ENCODE results near the gene FAM78A. TPM values are rescaled to one million over a fixed set of nuclear protein-coding genes. Genes with fewer than 3 reads are reported as not detected.

FAM78A gene
- total and polyA plus RNA-seq, 2 donors (not counting 1 experiment from before 2014, with no cell fraction given): 42.9 to 58.3 TPM

- Histone ChIP-seq H3K4me2 (replicated peaks; ENCODE audit: low read depth, low read length, poor library complexity, severe bottlenecking) (peak overlapping the region; percentile 77), H3K4me3 (ENCODE audit: control extremely low read depth in 1 of 5, extremely low read depth in 1 of 5, insufficient read depth in 1 of 5, low read depth in 2 of 5, low read length in 4 of 5) (peak overlapping the region; percentile 23 to 58 (median 49)), H3K27me3 (replicated peaks in 1 of 4; ENCODE audit: control extremely low read depth in 1 of 4, control insufficient read depth in 3 of 4, insufficient read depth in 4 of 4, low read length in 3 of 4) (no peaks in the 10 kb centered on the region), H2AFZ (ENCODE audit: insufficient read depth, low read depth, low read length, poor library complexity, severe bottlenecking) (peak overlapping the region; percentile 65), H3K9me3 (ENCODE audit: control extremely low read depth in 1 of 3, control insufficient read depth in 2 of 3, insufficient read depth in 1 of 3, low read length in 2 of 3) (no peaks in the 10 kb centered on the region), H4K20me1 (ENCODE audit: control insufficient read depth, insufficient read depth, low read length, poor library complexity, severe bottlenecking) (peaks cover 9% of the 10 kb centered on the region), H3K27ac (ENCODE audit: low read length in 2 of 2) (peak overlapping the region; percentile 86 to 91), H3K4me1 (ENCODE audit: control insufficient read depth in 2 of 2, insufficient read depth in 2 of 2, low read length in 2 of 2) (peaks cover 75 to 90% of the 10 kb centered on the region in 2 donors), H3K79me2 (ENCODE audit: control insufficient read depth, insufficient read depth, low read length) (peaks cover 97% of the 10 kb centered on the region), H3K36me3 (replicated peaks in 1 of 2; ENCODE audit: control extremely low read depth in 1 of 2, control insufficient read depth in 1 of 2, extremely low read depth in 1 of 2, insufficient read depth in 2 of 2, low read length in 1 of 2) (peaks cover 0 to 15% of the 10 kb centered on the region in 2 experiments), H3K9ac (ENCODE audit: low read length) (peak overlapping the region; percentile 47)
- H3K27ac Mint-ChIP-seq: peak overlapping the region; percentile 96
- no peak for TF ChIP-seq EZH2 (IDR thresholded peaks at IDR 0.05; ENCODE audit: borderline replicate concordance, insufficient read depth, low read depth, low read length, poor library complexity, severe bottlenecking)
- TF ChIP-seq, protein P1, sequence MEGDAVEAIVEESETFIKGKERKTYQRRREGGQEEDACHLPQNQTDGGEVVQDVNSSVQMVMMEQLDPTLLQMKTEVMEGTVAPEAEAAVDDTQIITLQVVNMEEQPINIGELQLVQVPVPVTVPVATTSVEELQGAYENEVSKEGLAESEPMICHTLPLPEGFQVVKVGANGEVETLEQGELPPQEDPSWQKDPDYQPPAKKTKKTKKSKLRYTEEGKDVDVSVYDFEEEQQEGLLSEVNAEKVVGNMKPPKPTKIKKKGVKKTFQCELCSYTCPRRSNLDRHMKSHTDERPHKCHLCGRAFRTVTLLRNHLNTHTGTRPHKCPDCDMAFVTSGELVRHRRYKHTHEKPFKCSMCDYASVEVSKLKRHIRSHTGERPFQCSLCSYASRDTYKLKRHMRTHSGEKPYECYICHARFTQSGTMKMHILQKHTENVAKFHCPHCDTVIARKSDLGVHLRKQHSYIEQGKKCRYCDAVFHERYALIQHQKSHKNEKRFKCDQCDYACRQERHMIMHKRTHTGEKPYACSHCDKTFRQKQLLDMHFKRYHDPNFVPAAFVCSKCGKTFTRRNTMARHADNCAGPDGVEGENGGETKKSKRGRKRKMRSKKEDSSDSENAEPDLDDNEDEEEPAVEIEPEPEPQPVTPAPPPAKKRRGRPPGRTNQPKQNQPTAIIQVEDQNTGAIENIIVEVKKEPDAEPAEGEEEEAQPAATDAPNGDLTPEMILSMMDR (IDR thresholded peaks at IDR 0.05): no peak
- intact Hi-C loops (cut with micrococcal nuclease): loop anchor here (1.0 to 10.0 kb wide), 2 partner anchors 8 to 64 kb away; no protein-coding TSS in a partner anchor
- peak overlapping the region; percentile 83 for H3K4me3 Mint-ChIP-seq
- no peaks in the 10 kb centered on the region for H3K9me3 Mint-ChIP-seq (ENCODE audit: insufficient read depth)
- no peaks in the 10 kb centered on the region for H3K27me3 Mint-ChIP-seq
- WGBS (ENCODE audit: insufficient coverage): 2% methylated on average over 16 of the region's 20 CpGs
- ATAC-seq (ENCODE audit: low read depth) (peak; percentile 15), DNase-seq (peak; percentile 69)
- POLR2A ChIA-PET: interaction anchor here (0.7 to 8.2 kb wide), 5 partner anchors 16 to 449 kb away, joined by 3 to 199 read pairs (median 7); no protein-coding TSS in a partner anchor
- peaks cover 78% of the 10 kb centered on the region for H3K4me1 Mint-ChIP-seq
- CTCF ChIA-PET: interaction anchor here (0.5 to 8.9 kb wide), 8 partner anchors 15 to 966 kb away, joined by 3 to 158 read pairs (median 5); no protein-coding TSS in a partner anchor
These were observed 5.9 kb downstream of the FAM78A start for GRCh38 chr9:131270171-131271015.

Data from B cell (primary cell).